ENCODE measurements around the gene CUTC. TPM values are rescaled to one million over a fixed set of nuclear protein-coding genes. Genes with fewer than 3 reads are reported as not detected.

The CUTC gene
- polyA plus RNA-seq, 2 of the 4 experiments (the other 2 are of a cell fraction) = 47.6 to 66.5 TPM

DNA sequence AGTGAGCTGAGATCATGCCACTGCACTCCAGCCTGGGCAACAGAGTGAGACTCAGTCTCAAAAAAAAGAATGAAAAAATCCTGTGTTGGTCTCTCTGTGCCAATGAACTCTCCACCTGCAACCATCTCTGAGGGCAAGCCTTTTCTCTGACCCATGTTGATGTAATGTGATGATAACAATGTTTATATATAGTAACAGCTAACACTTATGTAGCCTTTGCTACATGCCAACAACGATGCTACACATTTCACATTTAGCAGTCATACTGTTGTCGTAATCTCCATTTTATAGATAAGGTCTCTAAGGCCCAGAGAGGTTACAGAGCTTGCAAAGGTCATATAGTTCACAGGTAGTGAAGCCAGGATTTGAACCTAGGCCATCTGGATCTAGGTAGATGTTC is 11.6 kb upstream of the CUTC start:
- POLR2A ChIA-PET = no interaction called here
- DNase-seq (ENCODE audit: low read depth in 1 of 2, low spot score in 1 of 2) (no peak), FAIRE-seq (no peak), ATAC-seq (no peak)
- H3K4me2 ChIP-seq = no peak overlapping the region
- no peak overlapping the region for H3K27ac ChIP-seq
- H3K9me3 ChIP-seq = no peaks in the 10 kb centered on the region
- 63% methylated on average over 2 of the region's 2 CpGs for WGBS (ENCODE audit: missing lambda C conversion rate)
- TF ChIP-seq EHF (CRISPR knock-in tag; IDR thresholded peaks at IDR 0.05) (no peak), NPAS2 (CRISPR knock-in tag; IDR thresholded peaks at IDR 0.05; ENCODE audit: borderline replicate concordance) (no peak), RARB (CRISPR knock-in tag; IDR thresholded peaks at IDR 0.05) (no peak), KDM1A (IDR thresholded peaks at IDR 0.05; ENCODE audit: low read depth) (no peak), ZSCAN20 (CRISPR knock-in tag; IDR thresholded peaks at IDR 0.05) (no peak), ZNF302 (CRISPR knock-in tag; IDR thresholded peaks at IDR 0.05) (no peak), RCOR1 (IDR thresholded peaks at IDR 0.05; ENCODE audit: low read depth, low read length) (no peak), PHF8 (IDR thresholded peaks at IDR 0.05; ENCODE audit: borderline replicate concordance, low read depth) (no peak), TFCP2L1 (CRISPR knock-in tag; IDR thresholded peaks at IDR 0.05) (no peak), SREBF2 (IDR thresholded peaks at IDR 0.05) (no peak), CEBPB (IDR thresholded peaks at IDR 0.05) (no peak), MYC (IDR thresholded peaks at IDR 0.05; ENCODE audit: borderline replicate concordance, low read length) (no peak), EHMT2 (IDR thresholded peaks at IDR 0.05; ENCODE audit: low read depth) (no peak), HEYL (CRISPR knock-in tag; IDR thresholded peaks at IDR 0.05) (no peak), CBX8 (IDR thresholded peaks at IDR 0.05) (no peak), FOSL2 (IDR thresholded peaks at IDR 0.05) (no peak), FOSL2 (CRISPR knock-in tag; IDR thresholded peaks at IDR 0.05) (no peak)
- TF ChIP-seq, protein P1, sequence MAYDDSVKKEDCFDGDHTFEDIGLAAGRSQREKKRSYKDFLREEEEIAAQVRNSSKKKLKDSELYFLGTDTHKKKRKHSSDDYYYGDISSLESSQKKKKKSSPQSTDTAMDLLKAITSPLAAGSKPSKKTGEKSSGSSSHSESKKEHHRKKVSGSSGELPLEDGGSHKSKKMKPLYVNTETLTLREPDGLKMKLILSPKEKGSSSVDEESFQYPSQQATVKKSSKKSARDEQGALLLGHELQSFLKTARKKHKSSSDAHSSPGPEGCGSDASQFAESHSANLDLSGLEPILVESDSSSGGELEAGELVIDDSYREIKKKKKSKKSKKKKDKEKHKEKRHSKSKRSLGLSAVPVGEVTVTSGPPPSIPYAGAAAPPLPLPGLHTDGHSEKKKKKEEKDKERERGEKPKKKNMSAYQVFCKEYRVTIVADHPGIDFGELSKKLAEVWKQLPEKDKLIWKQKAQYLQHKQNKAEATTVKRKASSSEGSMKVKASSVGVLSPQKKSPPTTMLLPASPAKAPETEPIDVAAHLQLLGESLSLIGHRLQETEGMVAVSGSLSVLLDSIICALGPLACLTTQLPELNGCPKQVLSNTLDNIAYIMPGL (CRISPR knock-in tag; IDR thresholded peaks at IDR 0.05; ENCODE audit: borderline replicate concordance) = no peak
- TF ChIP-seq, protein P2, sequence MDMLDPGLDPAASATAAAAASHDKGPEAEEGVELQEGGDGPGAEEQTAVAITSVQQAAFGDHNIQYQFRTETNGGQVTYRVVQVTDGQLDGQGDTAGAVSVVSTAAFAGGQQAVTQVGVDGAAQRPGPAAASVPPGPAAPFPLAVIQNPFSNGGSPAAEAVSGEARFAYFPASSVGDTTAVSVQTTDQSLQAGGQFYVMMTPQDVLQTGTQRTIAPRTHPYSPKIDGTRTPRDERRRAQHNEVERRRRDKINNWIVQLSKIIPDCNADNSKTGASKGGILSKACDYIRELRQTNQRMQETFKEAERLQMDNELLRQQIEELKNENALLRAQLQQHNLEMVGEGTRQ (IDR thresholded peaks at IDR 0.05) = no peak
- TF ChIP-seq, protein P3, sequence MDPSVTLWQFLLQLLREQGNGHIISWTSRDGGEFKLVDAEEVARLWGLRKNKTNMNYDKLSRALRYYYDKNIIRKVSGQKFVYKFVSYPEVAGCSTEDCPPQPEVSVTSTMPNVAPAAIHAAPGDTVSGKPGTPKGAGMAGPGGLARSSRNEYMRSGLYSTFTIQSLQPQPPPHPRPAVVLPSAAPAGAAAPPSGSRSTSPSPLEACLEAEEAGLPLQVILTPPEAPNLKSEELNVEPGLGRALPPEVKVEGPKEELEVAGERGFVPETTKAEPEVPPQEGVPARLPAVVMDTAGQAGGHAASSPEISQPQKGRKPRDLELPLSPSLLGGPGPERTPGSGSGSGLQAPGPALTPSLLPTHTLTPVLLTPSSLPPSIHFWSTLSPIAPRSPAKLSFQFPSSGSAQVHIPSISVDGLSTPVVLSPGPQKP (IDR thresholded peaks at IDR 0.05; ENCODE audit: low read depth, low read length) = no peak
- TF ChIP-seq, protein P4, sequence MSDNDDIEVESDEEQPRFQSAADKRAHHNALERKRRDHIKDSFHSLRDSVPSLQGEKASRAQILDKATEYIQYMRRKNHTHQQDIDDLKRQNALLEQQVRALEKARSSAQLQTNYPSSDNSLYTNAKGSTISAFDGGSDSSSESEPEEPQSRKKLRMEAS (IDR thresholded peaks at IDR 0.05) = no peak
- no peak overlapping the region for H3K4me3 ChIP-seq
- no peaks in the 10 kb centered on the region for H3K4me1 ChIP-seq
- CTCF ChIA-PET = interaction anchor here (1.4 to 1.9 kb wide), 2 partner anchors 9 to 11 kb away, joined by 7 to 8 read pairs; partner anchors contain the start of genes COX15 and CUTC

DNA sequence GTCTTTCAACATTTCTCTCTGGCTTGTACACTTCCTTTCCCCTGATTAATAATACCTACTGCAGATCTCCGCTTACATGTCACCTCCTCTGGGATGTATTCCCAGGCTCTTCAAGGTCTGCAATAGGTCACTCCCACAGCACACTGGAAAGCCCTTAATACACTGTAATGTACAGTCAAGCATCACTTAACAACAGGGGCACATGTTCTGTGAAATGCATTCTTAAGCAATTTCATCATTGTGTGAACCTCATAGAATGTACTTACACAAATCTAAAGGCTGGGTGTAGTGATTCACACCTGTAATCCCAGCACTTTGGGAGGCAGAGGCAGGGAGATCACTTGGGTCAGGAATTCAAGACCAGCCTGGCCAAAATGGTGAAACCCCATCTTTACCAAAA is 2.0 kb upstream of the CUTC start:
- 93% methylated on average over 1 of the region's 1 CpG for WGBS (ENCODE audit: missing lambda C conversion rate)
- CTCF ChIA-PET = interaction anchor here (1.0 to 2.4 kb wide), 3 partner anchors 9 to 280 kb away, joined by 3 to 7 read pairs (median 4); partner anchors contain the start of gene DNMBP
- FAIRE-seq (no peak), ATAC-seq (no peak), DNase-seq (ENCODE audit: low read depth in 1 of 2, low spot score in 1 of 2) (no peak)
- no peak overlapping the region for H3K27ac ChIP-seq
- POLR2A ChIA-PET = no interaction called here
- H3K4me3 ChIP-seq = no peak overlapping the region
- TF ChIP-seq HOXB13 (CRISPR knock-in tag; IDR thresholded peaks at IDR 0.05; ENCODE audit: low read depth) (no peak), KDM1A (IDR thresholded peaks at IDR 0.05; ENCODE audit: low read depth) (no peak), ESRRA (IDR thresholded peaks at IDR 0.05; ENCODE audit: borderline replicate concordance, low read length) (no peak), MAZ (IDR thresholded peaks at IDR 0.05; ENCODE audit: borderline replicate concordance, low read depth, low read length) (no peak), CHD2 (IDR thresholded peaks at IDR 0.05; ENCODE audit: low read length, partially characterized antibody) (no peak), FOSL2 (IDR thresholded peaks at IDR 0.05) (no peak), FOSL2 (CRISPR knock-in tag; IDR thresholded peaks at IDR 0.05) (no peak), RARB (CRISPR knock-in tag; IDR thresholded peaks at IDR 0.05) (no peak), JUN (IDR thresholded peaks at IDR 0.05) (no peak), CBX2 (IDR thresholded peaks at IDR 0.05; ENCODE audit: borderline replicate concordance, low read depth) (no peak), NR3C1 (IDR thresholded peaks at IDR 0.05) (no peak)
- TF ChIP-seq, protein P5, sequence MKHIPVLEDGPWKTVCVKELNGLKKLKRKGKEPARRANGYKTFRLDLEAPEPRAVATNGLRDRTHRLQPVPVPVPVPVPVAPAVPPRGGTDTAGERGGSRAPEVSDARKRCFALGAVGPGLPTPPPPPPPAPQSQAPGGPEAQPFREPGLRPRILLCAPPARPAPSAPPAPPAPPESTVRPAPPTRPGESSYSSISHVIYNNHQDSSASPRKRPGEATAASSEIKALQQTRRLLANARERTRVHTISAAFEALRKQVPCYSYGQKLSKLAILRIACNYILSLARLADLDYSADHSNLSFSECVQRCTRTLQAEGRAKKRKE (CRISPR knock-in tag; IDR thresholded peaks at IDR 0.05; ENCODE audit: low read depth) = no peak
- TF ChIP-seq, protein P6, sequence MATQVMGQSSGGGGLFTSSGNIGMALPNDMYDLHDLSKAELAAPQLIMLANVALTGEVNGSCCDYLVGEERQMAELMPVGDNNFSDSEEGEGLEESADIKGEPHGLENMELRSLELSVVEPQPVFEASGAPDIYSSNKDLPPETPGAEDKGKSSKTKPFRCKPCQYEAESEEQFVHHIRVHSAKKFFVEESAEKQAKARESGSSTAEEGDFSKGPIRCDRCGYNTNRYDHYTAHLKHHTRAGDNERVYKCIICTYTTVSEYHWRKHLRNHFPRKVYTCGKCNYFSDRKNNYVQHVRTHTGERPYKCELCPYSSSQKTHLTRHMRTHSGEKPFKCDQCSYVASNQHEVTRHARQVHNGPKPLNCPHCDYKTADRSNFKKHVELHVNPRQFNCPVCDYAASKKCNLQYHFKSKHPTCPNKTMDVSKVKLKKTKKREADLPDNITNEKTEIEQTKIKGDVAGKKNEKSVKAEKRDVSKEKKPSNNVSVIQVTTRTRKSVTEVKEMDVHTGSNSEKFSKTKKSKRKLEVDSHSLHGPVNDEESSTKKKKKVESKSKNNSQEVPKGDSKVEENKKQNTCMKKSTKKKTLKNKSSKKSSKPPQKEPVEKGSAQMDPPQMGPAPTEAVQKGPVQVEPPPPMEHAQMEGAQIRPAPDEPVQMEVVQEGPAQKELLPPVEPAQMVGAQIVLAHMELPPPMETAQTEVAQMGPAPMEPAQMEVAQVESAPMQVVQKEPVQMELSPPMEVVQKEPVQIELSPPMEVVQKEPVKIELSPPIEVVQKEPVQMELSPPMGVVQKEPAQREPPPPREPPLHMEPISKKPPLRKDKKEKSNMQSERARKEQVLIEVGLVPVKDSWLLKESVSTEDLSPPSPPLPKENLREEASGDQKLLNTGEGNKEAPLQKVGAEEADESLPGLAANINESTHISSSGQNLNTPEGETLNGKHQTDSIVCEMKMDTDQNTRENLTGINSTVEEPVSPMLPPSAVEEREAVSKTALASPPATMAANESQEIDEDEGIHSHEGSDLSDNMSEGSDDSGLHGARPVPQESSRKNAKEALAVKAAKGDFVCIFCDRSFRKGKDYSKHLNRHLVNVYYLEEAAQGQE (IDR thresholded peaks at IDR 0.05) = no peak
- peaks cover 22% of the 10 kb centered on the region for H3K4me1 ChIP-seq
- no peaks in the 10 kb centered on the region for H3K9me3 ChIP-seq
- peak overlapping the region; percentile 86; the same call in 1 of the 3 replicates for H3K4me2 ChIP-seq

Measured in A549 (cell line).